ENCODE results near the gene RASSF4.

GRCh38 chr10:44956226-44956625, 3.4 kb upstream of the RASSF4 start:
- TF ChIP-seq CTCF (IDR thresholded peaks at IDR 0.05 in 2 of 3, conservative IDR thresholded peaks at IDR 0.05 in 1 of 3; ENCODE audit: insufficient read depth in 2 of 3, low read depth in 1 of 3, low read length in 3 of 3) = no peak
- TF ChIP-seq ZNF512 (tag; IDR thresholded peaks at IDR 0.05) = no peak
- no peak for TF ChIP-seq ZNF121 (CRISPR knock-in tag; conservative IDR thresholded peaks at IDR 0.05)
- TF ChIP-seq ADNP (tag; IDR thresholded peaks at IDR 0.05) = no peak
